NCI-H524 (cell line): ENCODE measurements around the gene TCEA3.

Experiments used
- DNase-seq, 2 experiments: peaks; one replicate each; lab custom pipeline; 2025; lab: John Stamatoyannopoulos, UW

TCEA3 gene

DNA sequence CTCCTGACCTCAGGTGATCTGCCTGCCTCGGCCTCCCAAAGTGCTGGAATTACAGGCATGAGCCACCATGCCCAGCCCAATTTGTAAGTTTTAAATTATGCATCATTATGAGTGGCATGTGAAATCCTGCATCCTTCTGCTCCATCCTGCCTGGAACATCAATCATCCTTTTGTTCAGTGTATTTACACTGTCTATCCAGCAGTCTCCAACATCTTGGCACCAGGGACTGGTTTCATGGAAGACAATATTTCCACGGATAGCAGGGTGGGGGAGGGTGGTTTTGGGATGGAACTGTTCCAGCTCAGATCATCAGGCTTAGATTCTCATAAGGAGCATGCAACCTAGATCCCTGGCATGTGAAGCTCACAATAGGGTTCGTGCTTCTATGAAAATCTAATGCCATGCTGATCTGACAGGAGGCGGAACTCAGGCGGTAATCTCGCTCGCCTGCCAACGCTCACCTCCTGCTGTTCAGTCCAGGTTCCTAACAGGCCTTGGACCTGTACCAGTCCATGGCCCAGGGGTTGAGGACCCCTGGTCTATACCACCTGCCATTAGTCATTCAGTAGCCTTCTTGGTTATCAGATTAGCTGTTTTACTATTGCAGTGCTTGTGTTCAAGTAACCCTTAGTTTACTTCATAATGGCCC lies 22.2 kb upstream of the TCEA3 start:
- peak in 1 of 2 experiments; percentile 52 for DNase-seq

DNA sequence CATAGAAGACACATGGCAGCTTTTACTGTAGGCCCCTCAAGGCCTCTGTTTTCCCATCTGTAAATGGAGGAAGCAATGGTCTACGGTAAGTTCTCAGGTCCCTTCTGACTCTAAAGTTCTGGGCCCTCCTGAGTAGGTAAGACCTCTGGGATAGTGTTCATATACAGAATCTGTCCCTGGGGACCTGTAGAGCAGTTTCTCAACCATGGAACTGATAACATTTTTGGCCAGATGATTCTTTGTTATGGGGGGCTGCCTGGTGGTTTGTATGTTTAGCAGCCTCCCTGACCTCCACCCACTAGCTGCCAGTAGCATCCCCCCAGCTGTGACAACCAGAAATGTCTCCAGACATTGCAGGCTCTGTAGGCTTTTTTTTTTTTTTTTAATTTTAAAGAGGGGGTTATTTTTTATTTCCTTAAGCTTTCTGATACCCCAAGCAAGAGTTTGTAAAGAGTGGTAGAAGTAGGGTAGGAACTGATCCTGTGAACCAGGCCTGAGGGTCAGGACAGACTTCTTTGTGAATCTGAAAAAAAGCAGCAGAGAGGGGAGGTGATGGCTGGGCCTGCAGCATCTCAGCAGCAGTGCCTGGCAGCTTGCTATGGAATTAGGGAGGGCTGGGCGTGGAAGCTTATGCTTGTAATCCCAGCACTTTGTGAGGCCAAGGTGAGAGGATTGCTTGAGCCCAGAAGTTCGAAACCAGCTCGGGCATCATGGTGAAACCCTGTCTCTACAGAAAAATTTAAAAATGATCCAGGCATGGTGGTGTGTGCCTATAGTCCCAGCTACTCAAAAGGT lies 20.2 kb upstream of the TCEA3 start:
- DNase-seq = peak in 1 of 2 experiments; percentile 37

DNA sequence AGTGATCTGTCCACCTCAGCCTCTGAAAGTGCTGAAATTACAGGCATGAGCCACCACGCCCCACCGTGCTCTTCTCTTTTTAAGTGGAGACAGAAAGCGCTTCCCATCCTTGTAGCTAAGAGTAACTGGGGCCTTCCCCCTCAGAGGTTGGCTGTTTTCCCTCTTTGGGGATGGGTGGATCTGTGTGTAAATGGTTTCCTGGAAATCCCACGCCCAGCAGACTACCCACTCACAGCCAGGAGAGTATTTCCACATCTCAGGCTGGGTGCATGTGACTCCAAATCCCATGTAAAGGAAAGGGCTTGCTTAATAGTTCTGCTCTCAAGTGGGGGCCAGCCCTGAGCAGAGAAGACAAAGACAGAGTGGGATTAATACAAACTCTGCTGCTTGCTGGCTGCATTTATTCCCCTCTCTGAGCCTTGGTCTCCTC lies 19.6 kb upstream of the TCEA3 start:
- no peak for DNase-seq

DNA sequence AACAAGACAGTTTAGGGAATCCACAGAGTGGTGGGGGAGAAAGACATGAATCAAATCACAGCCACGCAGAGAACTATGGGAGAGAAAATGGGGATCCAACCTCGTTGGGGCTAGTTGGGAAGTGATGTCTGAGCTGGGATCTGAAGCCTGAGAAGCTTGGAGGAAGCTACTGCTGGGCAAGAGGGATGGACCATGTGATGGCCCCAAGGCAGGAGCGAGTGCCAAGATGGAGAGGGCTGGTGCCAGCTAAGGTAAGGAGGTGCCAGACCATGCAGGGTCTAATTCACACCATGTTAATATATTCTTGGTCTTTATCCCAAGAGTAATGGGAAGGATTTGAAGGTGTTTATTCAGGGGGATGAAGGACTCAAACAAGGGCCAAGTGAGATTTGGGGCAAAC lies 18.2 kb upstream of the TCEA3 start:
- no peak for DNase-seq

DNA sequence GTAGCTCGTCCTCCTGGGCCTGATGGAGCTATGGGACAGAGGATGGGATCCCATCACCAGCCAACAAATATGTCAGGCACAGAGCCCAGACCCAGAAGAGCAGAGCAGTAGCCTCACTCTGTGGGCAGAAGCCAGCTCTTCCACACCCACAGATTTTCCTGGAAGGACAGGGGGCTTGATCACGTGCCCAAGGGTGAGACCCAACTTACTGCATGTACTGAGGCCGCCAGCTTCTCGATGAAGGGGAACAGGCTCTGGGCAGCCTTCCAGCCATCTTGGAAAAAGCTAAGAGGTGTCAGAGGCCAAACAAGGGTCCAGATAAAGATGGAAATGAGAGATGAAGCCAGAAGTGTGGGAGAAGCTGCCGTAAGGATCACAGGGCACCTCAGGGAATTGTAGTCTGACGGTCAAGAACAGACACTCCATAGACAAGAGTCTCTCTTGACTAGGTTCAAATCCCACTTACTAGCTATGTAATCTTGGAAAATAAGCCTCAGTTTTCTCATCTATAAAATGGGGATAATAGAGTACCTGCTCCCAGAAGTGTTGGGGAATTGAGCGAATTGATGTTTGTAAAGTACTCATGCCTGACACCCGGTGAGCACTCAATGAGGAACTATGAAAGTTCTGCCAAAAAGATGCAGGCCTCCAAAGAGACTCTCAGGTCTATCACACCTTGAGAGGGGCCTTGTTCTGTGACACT lies 17.0 kb upstream of the TCEA3 start:
- no peak for DNase-seq

DNA sequence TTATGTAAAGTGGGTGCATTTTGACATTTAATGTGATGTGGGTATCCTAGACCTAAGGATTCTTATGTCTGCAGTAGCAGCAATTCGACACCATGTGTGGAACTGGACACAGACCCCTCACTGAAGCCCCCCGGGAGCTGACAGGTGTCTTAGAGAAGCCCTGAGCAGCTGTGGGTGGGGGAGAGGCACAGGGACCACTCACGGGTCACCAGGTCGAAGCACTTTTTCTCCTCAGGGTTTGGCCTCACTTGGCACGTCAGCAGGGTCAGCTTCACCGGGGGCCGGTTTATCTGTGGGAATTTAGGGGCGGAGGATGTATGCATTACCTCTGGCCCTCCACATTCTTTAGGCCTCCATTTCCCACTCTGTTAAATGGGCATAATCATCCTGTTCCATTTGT lies 14.0 kb upstream of the TCEA3 start:
- DNase-seq = no peak

DNA sequence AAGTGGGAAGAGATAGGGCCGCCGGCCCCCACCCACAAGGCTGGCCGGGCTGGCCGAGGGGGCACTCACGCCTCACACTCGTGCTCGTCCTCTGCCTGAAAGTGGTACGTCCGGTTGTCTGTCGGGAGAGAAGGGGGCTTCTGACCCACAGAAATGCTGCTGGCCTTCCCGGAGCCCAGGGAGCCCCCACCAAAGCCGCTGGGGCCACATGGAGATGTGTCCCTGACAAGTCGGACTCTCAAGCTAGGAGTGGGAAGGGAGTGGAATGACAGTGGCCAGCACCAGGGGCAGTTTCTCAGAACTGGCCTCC lies 12.8 kb upstream of the TCEA3 start:
- DNase-seq = no peak

DNA sequence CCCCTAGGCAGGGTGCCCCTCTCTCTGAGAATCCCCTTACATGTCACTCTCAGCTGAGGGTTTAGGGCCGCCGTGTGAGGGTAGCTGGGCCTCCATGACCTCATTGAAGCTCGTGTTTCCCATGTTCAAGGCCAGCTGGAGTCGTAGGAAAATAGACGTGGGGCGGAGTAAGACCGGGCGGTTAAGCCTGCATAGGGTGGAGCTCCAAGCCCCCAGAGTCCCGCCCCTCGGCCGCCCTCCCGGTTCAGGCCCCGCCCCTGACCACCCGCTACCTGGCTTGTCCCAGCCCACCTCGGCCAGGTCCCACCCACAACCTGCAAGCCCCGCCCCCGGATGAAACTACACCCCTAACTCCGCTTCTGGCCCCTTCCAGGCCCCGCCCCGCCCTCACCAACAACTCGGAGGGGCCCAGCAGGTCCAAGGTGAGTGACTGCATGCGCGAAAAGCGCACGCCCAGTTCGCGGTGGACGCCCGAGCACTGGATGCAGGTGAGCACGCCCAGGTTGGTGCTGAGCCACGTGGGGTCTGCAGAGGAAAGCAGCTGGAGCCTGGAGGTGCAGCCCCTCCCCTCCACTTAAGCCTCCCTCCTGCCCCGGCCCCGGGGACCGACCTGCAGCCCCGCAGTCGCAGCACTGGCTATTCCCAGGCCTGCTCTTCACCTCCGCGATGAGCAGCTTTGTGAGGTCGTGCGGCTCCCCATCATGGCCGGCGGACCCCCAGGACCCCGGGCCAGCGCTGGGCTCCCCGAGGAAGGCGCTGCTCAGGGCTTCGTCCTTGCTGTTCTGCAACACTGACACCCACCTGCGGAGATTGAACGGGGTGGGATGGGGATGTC lies 12.2 kb upstream of the TCEA3 start:
- DNase-seq = no peak

DNA sequence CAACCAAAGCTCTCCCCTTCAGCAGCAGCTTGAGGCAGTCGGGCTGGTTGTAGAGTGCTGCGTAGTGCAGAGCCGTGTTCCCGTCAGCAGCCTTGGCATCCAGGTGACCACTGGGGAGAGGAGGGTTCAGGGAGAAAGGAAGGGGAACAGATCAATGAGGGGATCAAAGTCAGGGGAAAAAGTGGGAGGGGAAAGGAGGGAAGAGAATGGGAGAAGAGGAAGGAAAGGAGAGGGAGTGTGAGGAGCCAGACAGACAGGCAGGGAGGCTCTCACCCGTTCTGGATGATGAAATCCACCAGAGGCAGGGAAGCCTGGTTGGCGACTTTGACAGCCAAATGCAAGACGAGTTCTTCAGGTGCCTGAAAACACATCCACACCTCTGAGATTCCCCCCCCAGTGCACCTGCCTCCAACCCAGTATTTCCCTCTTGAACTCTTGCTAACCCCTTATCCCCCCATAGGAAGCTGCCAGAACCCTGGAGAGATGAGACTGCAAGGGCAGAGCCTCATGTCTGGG lies 9.8 kb upstream of the TCEA3 start:
- no peak for DNase-seq

DNA sequence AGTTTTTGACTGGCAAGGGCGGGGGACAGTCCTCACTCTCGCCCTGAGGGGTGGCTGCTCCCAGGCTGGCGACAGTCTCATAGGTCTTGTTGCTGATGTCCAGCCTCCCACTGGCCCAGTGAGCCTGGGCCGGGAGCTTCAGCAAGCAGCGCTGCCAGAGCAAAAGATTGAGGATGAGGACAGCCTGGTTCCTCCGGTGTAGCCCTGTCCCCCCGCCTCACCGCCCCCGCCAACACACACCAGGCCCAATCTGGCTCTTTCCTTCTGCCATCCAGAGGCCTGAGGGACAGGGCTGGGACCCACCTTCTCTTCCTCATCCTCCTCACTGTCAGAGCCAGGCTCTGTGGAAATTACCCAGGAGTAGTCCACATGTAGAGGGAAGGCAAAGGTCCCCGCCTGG lies 8.6 kb upstream of the TCEA3 start:
- no peak for DNase-seq

DNA sequence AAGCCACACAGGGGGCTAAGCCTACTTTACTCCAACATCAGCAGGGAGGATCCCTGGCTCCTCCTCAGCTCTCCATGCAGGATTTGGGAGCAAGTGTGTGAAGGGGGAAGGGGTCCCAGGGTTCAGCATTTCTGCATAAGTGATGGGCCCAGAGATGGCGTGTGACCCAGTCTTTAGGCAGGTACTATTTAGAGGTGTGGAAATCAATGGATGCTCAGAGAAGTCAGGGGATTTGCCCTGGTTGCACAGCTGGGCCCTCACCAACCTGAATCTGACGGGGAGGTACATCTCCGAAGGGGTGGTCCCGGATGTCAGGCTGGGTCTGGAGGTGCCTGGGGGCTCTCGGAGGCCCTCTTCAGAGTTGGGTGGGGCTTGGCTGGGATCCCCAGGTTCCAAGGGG lies 6.9 kb upstream of the TCEA3 start:
- no peak for DNase-seq

DNA sequence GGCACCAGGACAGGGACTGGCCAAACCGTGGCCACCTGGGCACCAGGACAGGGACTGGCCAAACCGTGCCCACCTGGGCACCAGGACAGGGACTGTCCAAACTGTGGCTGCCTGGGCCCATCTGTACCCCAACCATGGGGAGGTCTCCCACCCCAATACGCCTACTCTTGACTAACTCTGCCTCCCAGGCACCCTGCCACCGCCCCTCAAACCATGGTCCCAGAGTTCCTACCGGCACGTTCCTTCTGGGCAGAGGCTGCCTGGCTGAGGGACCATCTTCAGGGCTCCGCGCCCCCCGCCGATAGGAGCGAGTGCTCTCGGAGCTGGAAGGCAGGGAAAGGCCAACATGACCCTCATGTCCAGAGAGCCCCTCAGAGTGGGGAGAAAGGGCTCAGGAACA lies 6.3 kb upstream of the TCEA3 start:
- no peak for DNase-seq

DNA sequence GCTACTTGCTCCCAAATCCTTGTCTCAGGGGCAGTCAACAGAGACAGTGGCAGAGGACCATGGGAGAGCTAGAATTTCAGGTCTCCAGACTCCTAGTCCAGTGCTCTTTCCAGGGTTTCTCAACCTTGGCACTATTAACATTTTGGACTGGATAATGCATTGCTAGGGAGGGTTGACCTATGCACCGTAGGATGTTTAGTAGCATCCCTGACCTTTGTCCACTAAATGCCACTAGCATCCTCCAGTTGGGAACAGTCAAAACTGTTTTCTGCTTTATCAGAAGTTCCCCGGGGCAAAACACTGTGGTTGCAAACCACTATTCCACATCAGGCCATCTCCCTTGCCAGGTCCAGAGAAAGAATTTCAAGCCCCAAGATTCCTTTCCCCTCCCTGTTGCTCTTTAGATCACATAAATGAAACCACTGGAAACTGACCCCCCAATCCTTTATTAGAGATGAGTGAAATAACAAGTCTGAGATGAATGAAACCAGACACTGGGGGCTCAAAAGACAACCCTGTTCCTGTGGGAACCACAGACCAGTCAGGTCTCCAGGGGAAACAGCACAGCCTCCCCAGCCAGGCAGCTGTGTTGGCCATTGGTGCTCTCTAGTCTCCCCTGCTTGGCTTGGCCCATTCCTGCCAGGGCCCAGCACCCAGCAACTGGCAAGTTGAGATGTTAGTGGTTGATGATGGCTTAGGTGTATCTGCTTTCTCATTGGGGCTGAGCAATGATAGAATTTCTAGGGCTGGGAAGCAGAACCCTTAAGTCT lies 3.8 kb upstream of the TCEA3 start:
- no peak for DNase-seq

DNA sequence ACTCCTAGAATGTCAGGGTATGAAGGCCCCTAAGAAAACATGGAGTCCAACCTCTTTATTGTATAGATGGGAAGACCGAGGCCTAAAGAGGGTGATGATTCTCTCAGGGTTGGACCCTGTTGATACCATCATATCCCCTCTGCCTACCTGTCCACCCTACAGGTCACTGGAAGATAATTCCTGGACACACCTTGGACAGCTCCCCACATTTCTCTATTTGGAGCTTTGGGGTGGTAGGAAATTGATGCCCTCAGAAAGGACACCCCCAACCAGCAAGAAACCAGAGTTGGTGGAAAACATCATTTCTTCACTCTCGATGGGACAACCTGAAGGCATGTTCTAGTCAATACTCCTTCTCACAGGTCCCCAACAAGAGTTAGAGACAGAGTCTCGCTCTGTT lies 3.0 kb upstream of the TCEA3 start:
- no peak for DNase-seq

DNA sequence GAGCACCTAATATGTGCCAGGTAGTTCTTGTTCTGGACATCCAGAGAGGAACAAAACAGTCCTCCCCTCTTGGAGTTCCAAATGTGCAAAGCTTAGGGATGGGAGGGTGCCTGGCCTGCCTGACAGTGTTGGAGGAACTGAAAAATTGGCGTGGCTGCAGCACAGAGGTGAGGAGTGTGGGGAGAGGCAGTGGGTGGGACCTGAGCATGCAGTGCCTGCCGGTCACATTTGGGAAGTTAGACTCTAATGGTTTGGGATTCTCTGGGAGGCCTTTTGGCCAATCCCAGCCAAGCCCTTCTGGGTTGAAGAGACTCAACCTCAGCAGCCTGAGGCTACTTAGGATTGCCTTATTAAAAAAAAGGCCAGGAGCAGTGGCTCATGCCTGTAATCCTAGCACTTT lies 2.3 kb upstream of the TCEA3 start:
- DNase-seq = no peak

DNA sequence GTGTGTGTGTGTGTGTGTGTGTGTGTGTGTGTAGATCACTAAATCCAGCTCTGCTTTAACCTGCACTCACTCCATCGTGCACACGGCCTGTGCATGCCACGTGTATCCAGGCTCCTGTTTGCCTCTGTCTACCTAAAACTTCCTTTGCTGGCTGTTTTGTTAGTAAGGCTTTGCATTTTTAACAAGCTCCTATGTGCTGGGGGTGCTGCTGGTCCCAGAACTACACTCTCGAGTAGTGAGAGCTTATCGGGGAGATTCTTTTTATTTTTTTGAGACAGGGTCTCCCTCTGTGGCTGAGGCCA lies 596 bp upstream of the TCEA3 start:
- DNase-seq = no peak

DNA sequence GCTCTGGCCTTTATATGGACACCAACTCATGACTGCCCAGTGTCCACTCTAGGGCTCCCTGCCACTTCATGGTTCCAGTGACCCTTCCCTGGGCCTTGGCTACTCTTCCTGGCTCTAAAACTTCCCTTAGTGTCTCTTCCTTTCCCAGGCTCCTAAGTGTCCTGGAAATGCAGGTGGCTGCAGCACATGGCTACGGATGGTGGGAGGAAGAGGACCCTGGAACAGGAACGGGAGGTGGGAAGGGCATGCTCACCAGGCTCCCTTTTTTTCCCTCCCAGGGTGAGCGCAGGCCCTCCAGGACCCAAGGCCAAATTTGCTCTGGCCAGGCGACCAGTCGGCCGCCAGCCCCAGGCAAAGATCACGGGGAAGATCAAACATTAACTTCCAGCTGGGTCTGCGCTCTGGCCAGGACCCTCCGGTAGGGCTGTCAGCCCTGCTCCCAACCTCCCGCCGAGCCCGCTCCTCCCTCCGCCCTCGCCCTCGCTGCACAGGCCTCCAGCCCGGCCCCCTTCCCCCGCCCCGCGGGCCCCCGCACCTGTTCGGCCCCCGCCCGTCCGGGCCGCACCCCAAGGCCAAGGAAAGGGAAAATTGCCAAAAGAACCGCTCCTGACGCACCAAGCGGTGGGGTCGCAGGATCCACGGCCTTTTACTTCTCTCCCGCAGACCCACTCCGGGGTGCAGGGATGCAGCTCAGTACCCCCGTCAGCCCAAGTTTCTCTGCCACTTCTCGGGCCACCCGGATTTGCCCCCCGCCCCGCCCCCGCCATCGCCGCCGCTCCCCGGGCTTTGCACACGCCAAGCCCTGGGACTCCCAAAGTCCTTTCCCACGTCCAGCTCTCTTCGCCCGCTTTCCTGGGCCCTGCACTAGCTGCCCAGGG lies 894 bp downstream of the TCEA3 start:
- no peak for DNase-seq

DNA sequence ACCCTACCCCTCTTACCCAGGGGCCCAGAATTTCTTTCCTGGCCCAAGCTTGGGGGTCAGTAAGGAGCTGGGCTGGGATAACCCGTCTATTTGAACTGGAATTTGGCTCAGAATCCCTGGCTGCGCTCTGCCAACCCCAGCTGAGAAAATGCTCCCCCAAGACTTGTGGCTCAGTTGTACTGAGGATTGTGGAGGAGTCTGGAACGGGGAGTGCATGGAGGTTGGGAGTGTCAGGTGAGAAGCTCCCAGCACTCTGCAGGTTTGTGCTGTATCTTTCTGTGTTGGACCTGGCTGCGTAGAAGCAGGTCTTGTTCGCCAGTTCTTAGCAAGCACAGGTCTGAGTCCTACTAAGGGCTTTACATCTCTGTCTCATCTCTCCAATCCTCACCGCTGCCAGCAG lies 1.6 kb downstream of the TCEA3 start:
- no peak for DNase-seq

DNA sequence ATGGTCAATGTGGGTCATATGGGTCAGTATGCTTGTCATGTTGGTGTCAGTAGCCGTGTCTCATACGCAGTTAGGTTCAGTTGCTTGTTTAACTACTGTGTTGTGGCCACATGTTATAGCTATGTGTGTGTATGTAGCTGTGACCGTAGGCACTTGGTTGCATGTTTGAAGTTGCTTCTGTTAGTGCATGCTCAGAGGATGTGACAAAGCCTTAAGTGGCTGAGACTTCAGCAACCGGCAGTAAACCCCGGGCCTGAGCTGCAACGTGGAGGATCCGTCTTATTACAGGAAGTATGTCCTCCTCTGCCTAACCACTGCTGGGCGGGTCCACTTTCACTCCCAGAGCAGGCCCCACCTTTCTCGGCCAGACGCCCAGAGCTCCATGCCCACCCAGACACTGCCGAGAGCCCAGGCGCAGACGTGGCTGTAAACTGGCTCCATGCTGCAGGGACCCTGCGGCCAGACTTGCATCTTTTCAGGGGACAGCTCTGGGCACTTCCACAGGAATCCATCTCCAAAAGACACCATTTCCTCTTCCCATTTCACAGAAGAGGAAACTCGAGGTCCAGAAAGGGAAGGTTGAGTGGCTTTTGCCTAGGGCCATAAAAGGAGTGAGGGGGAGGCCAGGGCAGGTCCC lies 2.2 kb downstream of the TCEA3 start:
- no peak for DNase-seq

DNA sequence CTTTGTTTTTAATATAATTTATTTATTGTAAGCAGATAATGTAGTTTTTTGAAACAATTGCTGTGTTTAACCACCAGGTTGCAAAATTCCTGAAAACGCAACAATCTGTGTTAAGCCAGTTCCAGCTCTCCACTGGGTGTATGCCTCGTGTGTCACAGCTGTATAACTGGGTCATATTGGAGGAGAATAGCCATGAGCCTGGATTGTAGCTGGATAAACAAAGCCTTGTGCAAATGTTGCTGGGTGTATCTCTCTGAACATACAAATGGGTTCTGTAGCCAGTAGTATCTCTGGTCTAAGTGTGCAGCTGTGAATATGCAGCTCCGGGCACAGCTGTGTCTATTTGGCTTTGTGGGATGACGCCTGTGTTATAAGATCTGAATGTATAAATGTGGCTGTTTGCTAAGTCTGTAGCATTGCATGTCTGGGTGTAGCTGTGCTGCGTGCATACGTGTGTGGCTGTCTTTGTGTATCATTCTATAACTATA lies 2.8 kb downstream of the TCEA3 start:
- DNase-seq = no peak
